ENCODE data around the gene BMP8B. TPM values are rescaled to one million over a fixed set of nuclear protein-coding genes. Genes with fewer than 3 reads are reported as not detected.
A peak's percentile ranks its signal among the peaks of the same experiment; 100 is the strongest.
"Not testable (repeated sequence)": the region's sequence is repeated elsewhere in the genome, so short reads cannot be mapped to it uniquely, and the experiment has no call there.

Gene BMP8B
- total RNA-seq, 1 donor: not detected

DNA sequence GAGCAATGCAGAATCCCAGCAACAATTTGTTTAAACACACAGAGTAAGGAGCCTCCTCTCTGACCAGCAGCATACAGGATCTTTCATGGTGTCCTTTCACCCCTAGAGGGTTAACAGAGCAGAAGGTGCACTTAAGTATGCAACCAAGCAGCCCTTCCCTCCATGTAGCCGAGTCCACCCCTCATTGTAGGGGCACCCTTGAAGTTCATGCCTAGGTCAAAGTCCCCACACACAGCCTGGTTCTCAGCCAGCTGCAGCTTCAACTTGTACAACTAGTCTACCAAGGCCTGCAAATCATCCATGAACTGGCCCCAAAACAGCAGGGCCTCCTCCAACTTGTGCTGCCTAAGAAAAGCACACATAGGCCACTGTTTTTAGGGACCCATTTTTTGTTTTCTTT is 7.0 kb upstream of the BMP8B start:
- no peak overlapping the region for H3K4me3 ChIP-seq (ENCODE audit: low read depth, low read length)
- TF ChIP-seq, protein P1, sequence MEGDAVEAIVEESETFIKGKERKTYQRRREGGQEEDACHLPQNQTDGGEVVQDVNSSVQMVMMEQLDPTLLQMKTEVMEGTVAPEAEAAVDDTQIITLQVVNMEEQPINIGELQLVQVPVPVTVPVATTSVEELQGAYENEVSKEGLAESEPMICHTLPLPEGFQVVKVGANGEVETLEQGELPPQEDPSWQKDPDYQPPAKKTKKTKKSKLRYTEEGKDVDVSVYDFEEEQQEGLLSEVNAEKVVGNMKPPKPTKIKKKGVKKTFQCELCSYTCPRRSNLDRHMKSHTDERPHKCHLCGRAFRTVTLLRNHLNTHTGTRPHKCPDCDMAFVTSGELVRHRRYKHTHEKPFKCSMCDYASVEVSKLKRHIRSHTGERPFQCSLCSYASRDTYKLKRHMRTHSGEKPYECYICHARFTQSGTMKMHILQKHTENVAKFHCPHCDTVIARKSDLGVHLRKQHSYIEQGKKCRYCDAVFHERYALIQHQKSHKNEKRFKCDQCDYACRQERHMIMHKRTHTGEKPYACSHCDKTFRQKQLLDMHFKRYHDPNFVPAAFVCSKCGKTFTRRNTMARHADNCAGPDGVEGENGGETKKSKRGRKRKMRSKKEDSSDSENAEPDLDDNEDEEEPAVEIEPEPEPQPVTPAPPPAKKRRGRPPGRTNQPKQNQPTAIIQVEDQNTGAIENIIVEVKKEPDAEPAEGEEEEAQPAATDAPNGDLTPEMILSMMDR (IDR thresholded peaks at IDR 0.05; ENCODE audit: insufficient read depth, low read length): no peak
- no peak for DNase-seq (ENCODE audit: low read depth)

DNA sequence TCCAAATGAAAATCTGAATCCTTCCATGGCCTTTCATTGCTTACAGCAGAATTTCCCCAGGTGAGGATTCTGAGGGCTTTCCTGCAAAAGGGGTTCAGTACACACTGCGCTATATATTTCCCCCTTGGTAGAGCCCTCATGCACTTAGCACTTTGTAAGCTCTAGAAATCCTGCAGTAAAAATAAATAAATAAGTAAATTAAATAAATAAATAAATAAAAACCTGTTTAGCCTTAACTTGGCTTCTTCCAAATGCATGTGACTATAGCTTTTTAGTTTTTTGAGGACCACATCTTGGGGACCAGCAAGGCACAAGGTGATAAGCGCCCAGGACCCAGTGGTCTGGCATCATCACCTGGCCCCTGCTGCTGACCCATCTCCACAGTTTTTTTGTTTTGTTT is 3.2 kb upstream of the BMP8B start:
- TF ChIP-seq, protein P1 (IDR thresholded peaks at IDR 0.05; ENCODE audit: insufficient read depth, low read length): no peak
- DNase-seq (ENCODE audit: low read depth): no peak
- H3K4me3 ChIP-seq (ENCODE audit: low read depth, low read length): no peak overlapping the region

- no peak for DNase-seq (ENCODE audit: low read depth)
- TF ChIP-seq, protein P1 (IDR thresholded peaks at IDR 0.05; ENCODE audit: insufficient read depth, low read length): no peak
- H3K4me3 ChIP-seq (ENCODE audit: low read depth, low read length): no peak overlapping the region
These were observed 976 bp upstream of the BMP8B start for GRCh38 chr1:39789571-39790110.

DNA sequence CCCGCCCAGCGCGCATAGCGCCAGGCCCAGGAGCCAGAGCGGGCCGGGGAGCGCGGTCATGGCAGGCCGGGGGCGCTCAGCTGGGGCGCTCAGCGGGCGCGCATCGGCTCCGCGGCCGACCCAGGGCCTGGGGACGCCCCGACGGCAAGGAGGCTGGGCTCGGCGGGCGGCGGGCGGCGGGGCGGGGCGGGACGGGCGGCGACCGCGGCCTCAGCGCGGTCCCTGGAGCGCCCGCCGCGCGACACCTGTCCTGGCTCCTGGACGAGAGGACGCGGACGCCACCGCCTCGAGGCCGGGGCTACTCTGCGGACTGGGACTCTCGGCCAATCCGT is 273 bp downstream of the BMP8B start:
- TF ChIP-seq, protein P1 (IDR thresholded peaks at IDR 0.05; ENCODE audit: insufficient read depth, low read length): no peak
- peak overlapping the region; percentile 9 for H3K4me3 ChIP-seq (ENCODE audit: low read depth, low read length)
- DNase-seq (ENCODE audit: low read depth): no peak

GRCh38 chr1:39787964-39788363 is 701 bp downstream of the BMP8B start:
- not testable (repeated sequence) for DNase-seq (ENCODE audit: low read depth); H3K4me3 ChIP-seq (ENCODE audit: low read depth, low read length)

DNA sequence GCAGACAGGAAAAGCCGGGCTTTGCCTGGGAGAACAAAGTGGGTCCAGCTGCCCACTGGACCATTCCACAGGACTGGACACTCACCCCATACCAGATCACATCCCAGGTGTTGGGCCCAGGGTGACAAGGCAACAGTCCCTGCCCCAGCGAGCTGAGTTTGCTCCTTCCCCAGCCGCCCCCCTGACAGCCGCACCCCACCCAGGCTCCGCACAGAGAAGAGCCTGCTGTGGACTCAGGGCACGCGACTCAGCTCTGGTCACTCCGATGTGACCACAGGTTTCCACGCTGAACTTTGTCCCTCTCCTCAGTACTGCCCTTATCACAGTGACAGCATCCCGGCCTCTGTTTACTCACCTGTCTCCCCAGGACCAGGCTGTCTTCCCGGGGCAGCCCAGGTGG is 1.2 kb downstream of the BMP8B start:
- TF ChIP-seq, protein P1 (IDR thresholded peaks at IDR 0.05; ENCODE audit: insufficient read depth, low read length): no peak
- H3K4me3 ChIP-seq (ENCODE audit: low read depth, low read length): no peak overlapping the region
- DNase-seq (ENCODE audit: low read depth): no peak

- not testable (repeated sequence) for H3K4me3 ChIP-seq (ENCODE audit: low read depth, low read length); DNase-seq (ENCODE audit: low read depth)
These were observed 1.6 kb downstream of the BMP8B start for GRCh38 chr1:39787108-39787375.

DNA sequence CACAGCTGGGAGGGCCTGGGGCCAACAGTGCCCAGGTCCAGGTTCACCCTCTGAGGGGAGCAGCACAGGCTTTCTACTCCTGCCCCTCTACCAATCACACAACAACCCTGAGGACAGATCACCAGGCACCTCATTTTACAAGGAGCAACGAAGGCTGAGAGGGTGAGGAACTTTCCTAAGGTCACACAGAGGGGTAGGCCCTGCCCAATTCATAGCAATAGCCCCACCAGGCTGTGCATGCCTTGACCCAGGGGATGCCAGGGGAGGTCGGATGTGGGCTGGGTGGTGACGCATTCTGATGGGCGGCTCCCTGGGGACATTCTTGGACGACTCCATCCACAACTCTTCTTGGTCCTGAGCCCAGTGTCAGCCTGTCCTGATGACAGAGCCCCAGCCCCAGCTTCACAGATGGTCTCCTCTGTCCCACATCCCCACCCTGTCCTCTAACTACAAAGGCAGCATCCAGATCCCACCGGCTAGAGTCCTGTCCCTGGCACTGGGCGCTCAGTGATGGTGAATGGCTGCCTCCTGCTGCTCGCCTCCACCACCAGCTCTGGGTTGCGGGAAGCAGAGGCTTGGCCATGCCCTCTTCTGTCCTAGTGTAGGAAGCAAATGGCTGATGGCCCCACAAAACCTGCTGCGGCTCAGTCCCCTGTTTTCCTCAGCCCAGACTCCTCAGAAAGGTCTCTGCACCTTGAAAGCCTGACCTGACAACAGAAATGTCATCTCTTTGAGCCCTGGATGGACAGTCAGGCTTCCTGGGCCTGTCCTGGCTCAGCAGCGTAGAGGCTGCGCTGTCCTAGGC is 2.2 kb downstream of the BMP8B start:
- not testable (repeated sequence) for DNase-seq (ENCODE audit: low read depth); H3K4me3 ChIP-seq (ENCODE audit: low read depth, low read length)

GRCh38 chr1:39782685-39783084 is 6.0 kb downstream of the BMP8B start:
- not testable (repeated sequence) for DNase-seq (ENCODE audit: low read depth)

More at GRCh38 chr1:39782685-39783084, 6.0 kb downstream of the BMP8B start:
- H3K4me3 ChIP-seq (ENCODE audit: low read depth, low read length): not testable (repeated sequence)

All from fibroblast of the aortic adventitia (primary cell).